Neural progenitor cell (in vitro differentiated cells): ENCODE data around the gene ZHX3. TPM values are rescaled to one million over a fixed set of nuclear protein-coding genes. Genes with fewer than 3 reads are reported as not detected.

Source experiments
- DNase-seq: peaks from one replicate; pipeline ENCODE4 v3.0.0-alpha.2; 2016; ENCODE audit warnings: low spot score
- H2AFZ ChIP-seq: fragments of 200-600 bp; sonication (generic); replicated peaks from 2 replicates; pipeline ENCODE4 v1.6.1; 2016; ENCODE audit warnings: antibody characterized with exemption
- H3F3A ChIP-seq: fragments of 200-600 bp; sonication (generic); 2 replicates; pipeline ENCODE4 v1.6.1; 2016; ENCODE audit warnings: antibody characterized with exemption, low read depth
- H3K27ac ChIP-seq: fragments of 200-600 bp; sonication (generic); 2 replicates; pipeline ENCODE4 v1.5.1; 2016; ENCODE audit warnings: mild to moderate bottlenecking
- H3K27me3 ChIP-seq: fragments of 200-600 bp; sonication (generic); 2 replicates; pipeline ENCODE4 v1.6.1; 2016; ENCODE audit warnings: mild to moderate bottlenecking, moderate library complexity
- H3K36me3 ChIP-seq: fragments of 200-600 bp; sonication (generic); 2 replicates; pipeline ENCODE4 v1.5.1; 2016
- H3K4me1 ChIP-seq: fragments of 200-600 bp; sonication (generic); 2 replicates; pipeline ENCODE4 v1.6.1; 2016; ENCODE audit warnings: mixed run types
- H3K4me2 ChIP-seq: fragments of 200-600 bp; sonication (generic); 2 replicates; pipeline ENCODE4 v1.6.1; 2016
- H3K4me3 ChIP-seq: fragments of 200-600 bp; sonication (generic); 2 replicates; pipeline ENCODE4 v1.5.1; 2016
- H3K79me2 ChIP-seq: fragments of 200-600 bp; sonication (generic); 2 replicates; pipeline ENCODE4 v1.6.1; 2016; ENCODE audit warnings: low read depth
- H3K9ac ChIP-seq: fragments of 200-600 bp; sonication (generic); 2 replicates; pipeline ENCODE4 v1.6.1; 2016
- H3K9me3 ChIP-seq: fragments of 200-600 bp; sonication (generic); 2 replicates; pipeline ENCODE4 v1.5.1; 2016; ENCODE audit warnings: low read depth
- H4K20me1 ChIP-seq: fragments of 200-600 bp; sonication (generic); 2 replicates; pipeline ENCODE4 v1.6.1; 2016; ENCODE audit warnings: low read depth
- H3K27ac Mint-ChIP-seq: 3 replicates; pipeline ENCODE4 v1.8.0; 2021; ENCODE audit warnings: mixed read lengths
- H3K27me3 Mint-ChIP-seq: 2 replicates; pipeline ENCODE4 v1.8.0; 2022; ENCODE audit warnings: low read depth, mild to moderate bottlenecking, inconsistent platforms, moderate library complexity, mixed read lengths; ENCODE audit not compliant: insufficient read depth
- H3K36me3 Mint-ChIP-seq: 3 replicates; pipeline ENCODE4 v1.8.0; 2021; ENCODE audit warnings: mixed read lengths
- H3K4me1 Mint-ChIP-seq: 3 replicates; pipeline ENCODE4 v1.8.0; 2021; ENCODE audit warnings: mixed read lengths
- H3K4me3 Mint-ChIP-seq: 3 replicates; pipeline ENCODE4 v1.8.0; 2021; ENCODE audit warnings: mild to moderate bottlenecking, moderate library complexity, mixed read lengths
- H3K9me3 Mint-ChIP-seq: 3 replicates; pipeline ENCODE4 v1.8.0; 2020; ENCODE audit warnings: mixed read lengths
- CTCF ChIP-seq: fragments of 200-600 bp; sonication (generic); IDR thresholded peaks from 2 replicates; pipeline ENCODE4 v1.5.1; 2017; ENCODE audit warnings: antibody characterized with exemption, mild to moderate bottlenecking
- EZH2 ChIP-seq: fragments of 200-600 bp; sonication (generic); IDR thresholded peaks from 2 replicates; pipeline ENCODE4 v1.6.1; 2017; ENCODE audit warnings: antibody characterized with exemption, mild to moderate bottlenecking, moderate library complexity
- EZH2phosphoT487 ChIP-seq: fragments of 200-600 bp; sonication (generic); IDR thresholded peaks from 2 replicates; pipeline ENCODE4 v1.6.1; 2017; ENCODE audit warnings: antibody characterized with exemption
- total RNA-seq: library from RNA; depleted of rRNA; stranded (reverse); fragments of >200 nt; gene quantifications from 2 replicates; pipeline ENCODE4 v1.2.3, GENCODE V29; 2015; ENCODE audit warnings: low replicate concordance

Gene ZHX3
- total RNA-seq, 1 donor from 2014 or later: 6.8 TPM

GRCh38 chr20:41138475-41139226, 178.9 kb downstream of the ZHX3 start:
- DNase-seq: peak; percentile 55
- Histone ChIP-seq H3K36me3 (no peaks in the 10 kb centered on the region), H4K20me1 (peaks cover 57% of the 10 kb centered on the region), H3K27me3 (peaks cover 11% of the 10 kb centered on the region), H3K9ac (peak overlapping the region; percentile 88), H3K9me3 (no peaks in the 10 kb centered on the region), H3K27ac (peak overlapping the region; percentile 33), H3F3A (peaks cover 15% of the 10 kb centered on the region), H3K79me2 (peaks cover 63% of the 10 kb centered on the region), H2AFZ (no peak overlapping the region), H3K4me1 (peaks cover 53% of the 10 kb centered on the region), H3K4me3 (peak overlapping the region; percentile 87), H3K4me2 (peak overlapping the region; percentile 90)
- no peaks in the 10 kb centered on the region for H3K9me3 Mint-ChIP-seq
- H3K27ac Mint-ChIP-seq: peak overlapping the region; percentile 94
- TF ChIP-seq EZH2 (no peak), EZH2phosphoT487 (no peak), CTCF (no peak)
- H3K4me3 Mint-ChIP-seq: peak overlapping the region; percentile 96
- H3K4me1 Mint-ChIP-seq: peaks cover 59% of the 10 kb centered on the region
- H3K27me3 Mint-ChIP-seq: peaks cover 6% of the 10 kb centered on the region
- peaks cover 18% of the 10 kb centered on the region for H3K36me3 Mint-ChIP-seq

- no peaks in the 10 kb centered on the region for H3K9me3 ChIP-seq
- no peaks in the 10 kb centered on the region for H3K36me3 ChIP-seq
- peaks cover 55% of the 10 kb centered on the region for H3K79me2 ChIP-seq
- Mint-ChIP-seq H3K4me3 (peak overlapping the region; percentile 96), H3K27me3 (peaks cover 6% of the 10 kb centered on the region), H3K27ac (peak overlapping the region; percentile 94), H3K9me3 (no peaks in the 10 kb centered on the region), H3K4me1 (peaks cover 56% of the 10 kb centered on the region), H3K36me3 (peaks cover 12% of the 10 kb centered on the region)
- peak overlapping the region; percentile 90 for H3K4me2 ChIP-seq
- peak overlapping the region; percentile 97 for H3K27ac ChIP-seq
- peaks cover 49% of the 10 kb centered on the region for H4K20me1 ChIP-seq
- peak overlapping the region; percentile 68 for H2AFZ ChIP-seq
- H3F3A ChIP-seq: peaks cover 15% of the 10 kb centered on the region
- peak overlapping the region; percentile 87 for H3K4me3 ChIP-seq
- H3K27me3 ChIP-seq: peaks cover 11% of the 10 kb centered on the region
- TF ChIP-seq EZH2phosphoT487: no peak
- TF ChIP-seq CTCF: no peak
- TF ChIP-seq EZH2: no peak
- peak; percentile 90 for DNase-seq
- H3K4me1 ChIP-seq: peaks cover 53% of the 10 kb centered on the region
- peak overlapping the region; percentile 88 for H3K9ac ChIP-seq
Observed at GRCh38 chr20:41137614-41138474, 179.7 kb downstream of the ZHX3 start.

GRCh38 chr20:41136680-41137613, 180.6 kb downstream of the ZHX3 start, which contains the start of gene PLCG1:
Gene PLCG1 (plus strand): TSS chr20:41137543. CDS start chr20:41137642, 99 bp downstream.
- Histone ChIP-seq H3K9me3 (no peaks in the 10 kb centered on the region), H3K9ac (peak within 1 kb of the TSS; percentile 97), H3K4me2 (peak within 1 kb of the TSS; percentile 90), H2AFZ (peak within 1 kb of the TSS; percentile 95), H3K27ac (peak within 1 kb of the TSS; percentile 97), H4K20me1 (peaks cover 40% of the 10 kb centered on the region), H3K4me1 (peaks cover 45% of the 10 kb centered on the region), H3K27me3 (peaks cover 11% of the 10 kb centered on the region), H3K4me3 (peak within 1 kb of the TSS; percentile 87), H3K79me2 (peaks cover 46% of the 10 kb centered on the region), H3F3A (peaks cover 15% of the 10 kb centered on the region), H3K36me3 (no peaks in the 10 kb centered on the region)
- Mint-ChIP-seq H3K9me3 (no peaks in the 10 kb centered on the region), H3K27ac (peak within 1 kb of the TSS; percentile 94), H3K27me3 (peaks cover 6% of the 10 kb centered on the region), H3K4me3 (peak within 1 kb of the TSS; percentile 96), H3K36me3 (peaks cover 9% of the 10 kb centered on the region), H3K4me1 (peaks cover 48% of the 10 kb centered on the region)
- peak; percentile 95 for DNase-seq
- TF ChIP-seq EZH2phosphoT487 (no peak), CTCF (no peak), EZH2 (no peak)
